HG02678 (cell line): Measurements from ENCODE around the gene SMIM35.

ENCODE experiments used
- ATAC-seq: cut with Tn5 transposase; IDR thresholded peaks from one replicate; pipeline ENCODE4 v1.9.1; 2021; ENCODE audit warnings: mild to moderate bottlenecking, moderate library complexity; ENCODE audit not compliant: unreplicated experiment

The SMIM35 gene

GRCh38 chr11:117969160-117969991, 117.4 kb downstream of the SMIM35 start:
- no peak for ATAC-seq

GRCh38 chr11:117966908-117967307, 119.9 kb downstream of the SMIM35 start:
- ATAC-seq = no peak

GRCh38 chr11:117962826-117963225, 123.9 kb downstream of the SMIM35 start:
- no peak for ATAC-seq

DNA sequence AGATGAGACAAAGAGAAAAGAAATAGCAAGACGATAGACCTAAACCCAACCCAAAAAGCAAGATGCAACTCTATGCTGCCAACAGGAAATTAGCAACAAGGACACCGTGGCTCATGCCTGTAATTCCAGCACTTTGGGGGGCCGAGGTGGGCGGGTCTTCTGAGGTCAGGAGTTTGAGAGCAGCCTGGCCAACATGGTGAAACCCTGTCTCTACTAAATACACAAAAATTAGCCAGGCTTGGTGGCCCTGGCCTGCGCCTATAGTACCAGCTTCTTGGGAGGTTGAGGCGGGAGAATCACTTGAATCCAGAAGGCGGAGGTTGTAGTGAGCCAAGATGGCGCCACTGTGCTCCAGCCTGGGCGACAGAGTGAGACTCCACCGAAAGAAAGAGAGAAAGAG, 124.9 kb downstream of the SMIM35 start:
- no peak for ATAC-seq

- ATAC-seq = no peak
Measured at GRCh38 chr11:117960406-117960805, 126.4 kb downstream of the SMIM35 start.

DNA sequence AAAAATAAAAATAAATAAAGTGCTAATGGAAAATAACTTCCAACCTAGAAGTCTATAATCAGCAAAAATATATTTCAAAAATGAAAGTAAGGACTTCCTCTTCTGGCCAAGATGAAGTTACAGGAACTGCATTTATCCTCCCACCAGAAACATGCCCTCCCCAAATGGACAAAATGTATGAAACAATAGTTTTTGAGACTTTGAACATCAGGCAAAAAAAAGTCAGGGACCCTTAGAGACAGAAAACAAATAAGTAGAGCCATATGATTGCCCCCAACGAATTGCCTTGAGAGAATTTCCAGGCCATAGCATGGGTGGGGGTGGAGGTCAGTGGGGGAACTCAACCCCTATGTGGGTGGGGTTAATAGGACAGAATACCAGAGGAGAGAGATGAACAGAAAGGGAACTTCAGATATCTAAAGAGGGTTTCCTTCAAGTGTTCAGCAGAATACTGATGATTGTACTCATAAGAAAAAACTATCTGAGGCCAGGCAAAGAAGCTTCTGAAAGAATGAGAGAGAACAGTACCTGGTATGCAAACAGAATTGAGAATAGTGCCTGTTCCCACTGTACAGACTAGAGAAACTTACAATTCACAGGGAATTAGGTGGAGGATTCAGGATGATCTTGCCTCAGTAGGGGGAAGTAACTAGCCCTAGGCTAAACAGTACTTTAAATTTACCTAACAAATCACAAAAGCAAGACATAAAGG, 127.2 kb downstream of the SMIM35 start:
- ATAC-seq = no peak

DNA sequence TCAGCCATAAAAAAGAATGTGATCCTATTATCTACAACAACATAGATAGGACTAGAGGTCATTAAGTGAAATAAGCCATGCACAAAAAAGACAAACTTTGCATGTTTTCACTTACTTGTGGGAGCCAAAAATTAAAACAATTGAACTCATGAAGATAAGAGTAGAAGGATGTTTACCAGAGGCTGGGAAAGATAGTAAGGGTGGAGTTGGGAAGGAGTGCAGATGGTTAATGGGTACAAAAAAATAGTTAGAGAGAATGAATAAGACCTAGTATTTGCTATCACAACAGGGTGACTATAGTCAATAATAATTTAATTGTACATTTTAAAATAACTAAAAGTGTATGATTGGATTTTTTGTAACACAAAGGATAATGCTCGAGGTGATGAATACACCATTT, 127.8 kb downstream of the SMIM35 start:
- ATAC-seq = no peak
